GM21360 (cell line): ENCODE data around the gene SLCO2B1.

ENCODE experiments used
- ATAC-seq: cut with Tn5 transposase; IDR thresholded peaks from one replicate; pipeline ENCODE4 v1.9.1; 2021; ENCODE audit warnings: mild to moderate bottlenecking, moderate library complexity; ENCODE audit not compliant: unreplicated experiment

SLCO2B1 gene

GRCh38 chr11:75190652-75191329 is 39.9 kb downstream of the SLCO2B1 start:
- ATAC-seq, result no peak

DNA sequence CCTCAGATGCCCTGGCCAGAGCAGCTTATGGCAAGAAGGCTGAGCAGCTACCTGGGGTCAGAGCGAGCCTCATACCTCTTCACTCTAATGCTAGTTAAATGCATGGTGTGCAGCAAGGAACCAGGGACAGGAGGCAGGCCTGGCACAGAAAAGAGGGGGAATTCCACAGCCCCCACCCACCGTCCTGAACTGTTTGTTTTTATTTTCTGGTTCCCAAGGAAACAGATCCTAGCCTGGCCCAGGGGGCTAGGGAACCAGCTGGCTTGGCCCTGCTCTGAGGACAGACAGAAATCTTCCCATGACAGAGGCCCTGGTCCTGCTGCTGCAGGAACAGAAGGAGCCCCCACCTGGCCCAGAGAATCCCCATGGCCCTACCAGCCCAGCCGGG is 40.4 kb downstream of the SLCO2B1 start:
- no peak for ATAC-seq

- ATAC-seq, result no peak
Observed at GRCh38 chr11:75193271-75193670, 42.4 kb downstream of the SLCO2B1 start.

- no peak for ATAC-seq
Observed at GRCh38 chr11:75193711-75194110, 42.8 kb downstream of the SLCO2B1 start.

DNA sequence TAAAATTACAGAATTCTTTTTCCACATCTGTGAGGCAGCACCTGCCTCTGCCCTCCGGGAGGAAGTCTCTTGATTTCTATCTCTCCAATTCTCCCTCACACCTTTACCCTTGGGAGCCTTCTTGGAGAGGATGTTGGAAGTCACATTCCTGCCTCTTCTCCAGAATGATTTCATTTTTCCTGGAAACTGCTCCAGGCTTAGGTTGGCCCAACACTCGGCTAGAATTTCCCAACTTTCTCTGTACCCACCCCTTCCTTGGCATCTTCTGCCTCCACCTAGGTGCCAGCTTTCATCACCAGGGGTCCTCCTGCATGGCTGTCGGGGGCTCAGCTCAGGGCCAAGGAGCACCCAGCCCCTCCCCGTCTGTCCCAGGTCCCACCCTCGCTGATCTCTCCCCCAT is 43.2 kb downstream of the SLCO2B1 start:
- ATAC-seq, result no peak

GRCh38 chr11:75195167-75195962 is 44.5 kb downstream of the SLCO2B1 start:
- ATAC-seq, result no peak

DNA sequence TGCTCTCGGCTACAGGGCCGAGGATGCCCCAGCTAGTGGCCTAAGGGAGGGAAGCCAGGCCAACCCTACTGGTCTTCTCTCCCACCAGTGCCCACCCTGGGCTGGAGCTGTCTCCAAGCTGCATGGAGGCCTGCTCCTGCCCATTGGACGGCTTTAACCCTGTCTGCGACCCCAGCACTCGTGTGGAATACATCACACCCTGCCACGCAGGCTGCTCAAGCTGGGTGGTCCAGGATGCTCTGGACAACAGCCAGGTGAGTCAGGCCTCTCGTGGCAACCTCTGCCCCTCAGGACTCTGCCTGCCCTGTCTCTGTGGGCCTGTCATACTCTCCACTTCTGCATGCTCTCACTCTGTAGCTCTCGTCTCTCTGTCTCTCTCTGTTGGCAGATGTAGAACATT is 45.5 kb downstream of the SLCO2B1 start:
- ATAC-seq, result no peak

DNA sequence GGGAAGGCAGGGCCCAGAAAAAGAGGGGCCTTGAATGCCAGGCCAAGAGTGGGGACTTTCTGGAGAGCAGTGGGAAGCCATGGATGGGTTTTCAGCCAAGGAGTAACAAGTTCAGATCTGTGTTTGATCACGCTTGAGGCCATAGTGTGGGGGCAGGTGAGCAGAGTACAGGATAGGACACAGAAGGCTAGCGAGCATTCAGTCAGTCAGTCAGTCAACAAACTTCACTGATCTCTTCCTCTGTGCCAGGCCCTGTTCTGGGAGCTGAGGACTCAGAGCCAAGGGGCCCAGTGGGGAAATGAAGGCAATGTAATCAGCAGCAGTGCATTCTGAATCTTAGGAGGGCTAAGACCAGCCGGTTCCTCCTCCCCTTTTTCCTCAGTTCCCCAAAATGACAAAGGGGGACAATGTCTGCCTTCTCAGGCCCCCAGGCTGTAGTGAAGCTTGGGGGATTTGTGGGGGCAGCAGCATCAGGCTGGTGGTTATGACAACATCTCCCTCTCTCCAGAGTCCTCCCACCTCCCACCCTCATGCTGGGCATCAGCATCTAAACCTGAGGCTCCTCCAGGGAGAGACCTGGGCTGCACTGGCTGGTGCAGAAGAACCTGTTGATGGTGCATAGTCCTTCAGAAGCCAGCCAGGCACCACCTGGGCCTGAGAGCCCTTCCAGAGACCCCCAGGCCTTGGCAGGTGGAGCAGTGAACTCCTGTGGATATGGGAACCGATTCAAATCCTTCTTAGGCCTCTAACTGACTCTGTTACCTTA is 46.8 kb downstream of the SLCO2B1 start:
- ATAC-seq, result no peak

GRCh38 chr11:75198278-75198973 is 47.5 kb downstream of the SLCO2B1 start:
- no peak for ATAC-seq

- ATAC-seq, result no peak
Observed at GRCh38 chr11:75199412-75199955, 48.6 kb downstream of the SLCO2B1 start.

GRCh38 chr11:75200051-75200450 is 49.1 kb downstream of the SLCO2B1 start:
- no peak for ATAC-seq

- ATAC-seq, result no peak
Observed at GRCh38 chr11:75200531-75200930, 49.6 kb downstream of the SLCO2B1 start.

- ATAC-seq, result no peak
Observed at GRCh38 chr11:75201771-75202170, 50.9 kb downstream of the SLCO2B1 start.

DNA sequence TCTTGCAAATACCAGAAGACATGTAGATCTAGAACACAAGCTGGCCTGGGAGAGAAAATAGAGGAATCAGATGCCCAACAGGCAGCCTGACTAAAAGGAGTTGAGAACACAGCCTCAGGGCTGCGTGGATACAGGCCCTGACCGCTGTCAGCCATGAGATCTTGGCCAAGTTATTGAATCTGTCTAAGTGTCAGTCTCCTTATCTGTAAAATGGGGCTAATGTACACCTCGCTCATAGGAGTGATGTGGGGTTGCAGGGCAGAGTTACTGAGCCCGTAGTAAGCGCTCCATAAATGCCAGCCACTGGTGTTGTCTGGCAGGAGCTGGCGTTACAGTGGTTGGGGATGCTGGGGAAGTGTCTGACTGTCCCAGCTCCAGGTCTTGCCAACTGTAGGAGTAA is 51.3 kb downstream of the SLCO2B1 start:
- no peak for ATAC-seq

GRCh38 chr11:75203138-75203537 is 52.2 kb downstream of the SLCO2B1 start:
- ATAC-seq, result no peak

DNA sequence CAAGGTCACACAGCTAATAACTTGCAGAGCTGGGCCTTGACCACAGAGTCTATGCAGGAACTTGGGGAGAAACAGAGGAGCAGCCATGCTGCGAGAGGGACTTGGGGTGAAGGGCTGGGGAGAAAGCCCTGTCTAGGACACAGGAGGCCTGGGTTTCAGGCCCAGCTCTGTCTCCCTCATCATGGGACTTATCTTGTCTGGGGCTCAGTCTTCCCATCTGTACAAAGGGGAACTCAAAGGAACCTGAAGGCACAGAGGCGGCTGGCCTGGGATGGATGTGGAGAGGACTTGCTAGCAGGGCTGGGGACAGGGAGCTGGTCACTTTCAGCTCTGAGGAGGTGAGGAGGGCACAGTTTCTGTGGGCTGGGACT is 52.7 kb downstream of the SLCO2B1 start:
- ATAC-seq, result no peak

DNA sequence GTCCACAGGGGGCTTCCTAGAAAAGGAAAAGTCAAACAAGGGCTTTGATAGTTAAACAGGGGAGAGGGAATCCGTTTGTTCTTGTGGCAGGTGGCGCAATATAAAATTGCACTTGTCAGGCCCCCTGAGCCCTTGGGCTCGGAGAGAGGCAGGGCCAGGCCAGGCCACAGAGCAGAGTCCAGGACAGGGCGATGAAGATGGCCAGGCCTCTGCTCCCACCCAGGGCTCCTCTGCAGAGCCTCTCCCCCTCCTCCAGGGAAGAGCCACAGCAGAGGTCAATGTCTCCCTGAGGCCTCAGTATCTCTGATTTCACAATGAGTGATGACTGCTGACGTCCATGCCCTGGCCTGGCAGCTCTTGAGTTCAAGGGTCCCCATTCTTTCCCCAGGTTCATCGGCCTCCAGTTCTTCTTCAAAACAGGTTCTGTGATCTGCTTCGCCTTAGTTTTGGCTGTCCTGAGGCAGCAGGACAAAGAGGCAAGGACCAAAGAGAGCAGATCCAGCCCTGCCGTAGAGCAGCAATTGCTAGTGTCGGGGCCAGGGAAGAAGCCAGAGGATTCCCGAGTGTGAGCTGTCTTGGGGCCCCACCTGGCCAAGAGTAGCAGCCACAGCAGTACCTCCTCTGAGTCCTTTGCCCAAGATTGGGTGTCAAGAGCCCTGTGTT is 53.2 kb downstream of the SLCO2B1 start:
- no peak for ATAC-seq

- no peak for ATAC-seq
Observed at GRCh38 chr11:75204685-75205563, 54.0 kb downstream of the SLCO2B1 start.

DNA sequence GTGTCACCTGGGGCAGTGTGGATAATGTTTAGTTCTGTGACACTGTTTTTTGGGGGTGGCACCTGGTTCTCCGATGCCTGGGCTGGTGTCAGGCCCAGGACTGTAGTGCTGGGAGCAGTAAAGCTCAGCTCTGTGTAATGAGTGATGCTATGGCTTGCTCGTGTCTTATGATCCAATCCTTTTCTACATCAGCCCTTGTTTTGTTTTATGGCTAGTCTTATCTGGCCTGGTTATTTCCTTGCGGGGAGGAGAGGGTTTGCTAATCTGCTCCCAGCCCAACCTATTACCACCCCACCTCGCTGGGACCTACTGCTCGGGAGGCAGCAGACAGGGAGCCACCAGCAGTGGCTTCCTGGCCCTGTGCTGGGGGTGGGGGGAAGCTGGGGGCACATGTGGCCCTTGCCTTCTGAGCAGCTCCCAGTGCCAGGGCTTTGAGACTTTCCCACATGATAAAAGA is 54.7 kb downstream of the SLCO2B1 start:
- ATAC-seq, result no peak
